ENCODE results near the gene VMAC.

Gene VMAC

GRCh38 chr19:5955636-5955935 is 50.9 kb downstream of the VMAC start:
- DNase-seq: no peak

GRCh38 chr19:5956323-5956722 is 51.7 kb downstream of the VMAC start:
- no peak for DNase-seq

GRCh38 chr19:5956728-5957127 is 52.1 kb downstream of the VMAC start:
- no peak for DNase-seq

- DNase-seq: no peak
These were observed 52.5 kb downstream of the VMAC start for GRCh38 chr19:5957170-5957569.

GRCh38 chr19:5958074-5958850 is 53.6 kb downstream of the VMAC start:
- no peak for DNase-seq

GRCh38 chr19:5958851-5959122 is 54.1 kb downstream of the VMAC start:
- DNase-seq: no peak

- DNase-seq: no peak
These were observed 54.8 kb downstream of the VMAC start for GRCh38 chr19:5959260-5960004.

All from GDM1 (cell line).